K562 (cell line): ENCODE measurements around the gene DTNBP1. TPM values are rescaled to one million over a fixed set of nuclear protein-coding genes. Genes with fewer than 3 reads are reported as not detected.

Experiments used
- ATAC-seq: fragments of 200-7000 bp; cut with Tn5 transposase; 3 replicates; pipeline ENCODE4 v1.9.1; 2020; ENCODE audit warnings: moderate library complexity
- BruUV-seq: library from RNA; stranded (reverse); fragments of 400-500 nt; replicated peaks from 2 replicates; lab custom pipeline; 2021; lab: Mats Ljungman, UMichigan
- CTCF ChIA-PET: fragments of 300-600 bp; formaldehyde crosslinking; extraction: SDS; loops from one replicate; lab custom pipeline; 2021; ENCODE audit warnings: low intra/inter-chr PET ratio; lab: Yijun Ruan, JAX
- POLR2A ChIA-PET: fragments of 300-600, 350-650 bp; sonication (Branson Sonifier 250); formaldehyde crosslinking; extraction: SDS; loops from one replicate; lab custom pipeline; 2021; ENCODE audit warnings: antibody characterized with exemption, inconsistent platforms; lab: Yijun Ruan, JAX
- DNase-seq, 4 experiments: peaks; one replicate each; pipeline versions ENCODE4 v3.0.0 to v3.0.0-alpha.2; 2011 to 2018; ENCODE audit warnings: low spot score in 3 of 4, mixed read lengths in 3 of 4; ENCODE audit errors: extremely low read depth in 1 of 4
- FAIRE-seq: peaks from 2 replicates; lab custom pipeline; 2011; peaks lifted over from hg19 to GRCh38; lab: Jason Lieb, UNC
- H2AFZ ChIP-seq: 2 replicates; pipeline ENCODE4 v1.6.0; 2011; ENCODE audit warnings: low read depth, low read length, control low read depth, inconsistent platforms
- H3K27ac ChIP-seq: fragments of 200-600 bp; 3 replicates; pipeline ENCODE4 v1.8.0; 2011; ENCODE audit warnings: low read depth, mild to moderate bottlenecking, control low read depth, inconsistent platforms, low read length, moderate library complexity, mixed read lengths; ENCODE audit errors: extremely low read depth
- H3K27me3 ChIP-seq, 2 experiments: fragments of 300-600 bp in 1 of 2; 2 replicates in 1 of 2; 3 replicates in 1 of 2; pipeline versions ENCODE4 v1.6.0 to v1.8.0; 2011; ENCODE audit warnings: inconsistent platforms in 2 of 2, low read length in 2 of 2, mild to moderate bottlenecking in 1 of 2, mixed read lengths in 1 of 2, moderate library complexity in 1 of 2; ENCODE audit not compliant: control insufficient read depth in 2 of 2, insufficient read depth in 2 of 2
- H3K36me3 ChIP-seq: fragments of 300-600 bp; 3 replicates; pipeline ENCODE4 v1.8.0; 2011; ENCODE audit warnings: mild to moderate bottlenecking, low read length, inconsistent platforms; ENCODE audit not compliant: control insufficient read depth, insufficient read depth
- H3K4me1 ChIP-seq, 2 experiments: fragments of 200-600 bp in 1 of 2; replicated peaks in 1 of 2; 2 replicates in 1 of 2; 3 replicates in 1 of 2; pipeline versions ENCODE4 v1.5.1 to v1.8.0; 2011; ENCODE audit warnings: inconsistent platforms in 2 of 2, low read length in 2 of 2, mild to moderate bottlenecking in 1 of 2, mixed read lengths in 1 of 2, moderate library complexity in 1 of 2; ENCODE audit not compliant: control insufficient read depth in 2 of 2, insufficient read depth in 2 of 2
- H3K4me2 ChIP-seq: 2 replicates; pipeline ENCODE4 v1.6.1; 2011; ENCODE audit warnings: low read length, control low read depth, inconsistent platforms, mixed read lengths; ENCODE audit not compliant: insufficient read depth
- H3K4me3 ChIP-seq: fragments of 200-600 bp; sonication (generic), shearing (Covaris generic); 2 replicates; pipeline ENCODE4 v1.5.1; 2016; ENCODE audit warnings: control low read depth, inconsistent platforms
- H3K79me2 ChIP-seq: fragments of 200-600 bp; 3 replicates; pipeline ENCODE4 v1.8.0; 2011; ENCODE audit warnings: low read length, inconsistent platforms; ENCODE audit not compliant: control insufficient read depth, insufficient read depth
- H3K9ac ChIP-seq, 2 experiments: 2 replicates each; pipeline versions ENCODE4 v1.6.0 to v1.6.1; 2011; ENCODE audit warnings: low read depth in 2 of 2, low read length in 2 of 2, control low read depth in 1 of 2, inconsistent platforms in 1 of 2, mild to moderate bottlenecking in 1 of 2, mixed read lengths in 1 of 2; ENCODE audit not compliant: insufficient read depth in 1 of 2
- H3K9me1 ChIP-seq: one replicate; pipeline ENCODE4 v1.6.0; 2011; ENCODE audit warnings: inconsistent platforms, mild to moderate bottlenecking, low read length, moderate library complexity; ENCODE audit not compliant: control insufficient read depth, insufficient read depth
- H3K9me3 ChIP-seq: replicated peaks from 2 replicates; pipeline ENCODE4 v1.5.1; 2011; ENCODE audit warnings: low read depth, low read length, inconsistent platforms; ENCODE audit not compliant: control insufficient read depth, insufficient read depth
- H4K20me1 ChIP-seq: replicated peaks from 2 replicates; pipeline ENCODE4 v1.6.1; 2011; ENCODE audit warnings: low read length, inconsistent platforms, mixed read lengths; ENCODE audit not compliant: control insufficient read depth, insufficient read depth
- ARID2 ChIP-seq: fragments of 450-650 bp; IDR thresholded peaks from 2 replicates; pipeline ENCODE4 v1.6.1; 2017; ENCODE audit warnings: antibody characterized with exemption, mild to moderate bottlenecking
- CHCHD3 ChIP-seq: fragments of 250-450 bp; sonication (Bioruptor Pico); IDR thresholded peaks from 2 replicates; pipeline ENCODE4 v2.1.2; 2022; ENCODE audit warnings: mild to moderate bottlenecking
- DIDO1 ChIP-seq: fragments of 450-650 bp; IDR thresholded peaks from 2 replicates; pipeline ENCODE4 v1.6.1; 2016; ENCODE audit warnings: low read depth, missing biosample characterization, missing genetic modification characterization
- DLX4 ChIP-seq: fragments of 250-450 bp; sonication (Bioruptor Pico); IDR thresholded peaks from 2 replicates; pipeline ENCODE4 v1.6.1; 2021; ENCODE audit warnings: mild to moderate bottlenecking
- ETV1 ChIP-seq: fragments of 450-650 bp; conservative IDR thresholded peaks from 2 replicates; pipeline ENCODE4 v1.6.1; 2016; ENCODE audit warnings: missing genetic modification characterization, control low read depth, low read depth, missing compliant biosample characterization
- FUS ChIP-seq: fragments of 200-400 bp; formaldehyde crosslinking; optimal IDR thresholded peaks from 2 replicates; pipeline ENCODE3; 2017; ENCODE audit warnings: low read depth, low read length
- KHSRP ChIP-seq: fragments of 450-650 bp; IDR thresholded peaks from 2 replicates; pipeline ENCODE4 v1.6.1; 2017
- MEIS2 ChIP-seq: fragments of 450-650 bp; IDR thresholded peaks from 2 replicates; pipeline ENCODE4 v1.6.1; 2014; ENCODE audit warnings: mild to moderate bottlenecking; ENCODE audit not compliant: partially characterized antibody
- MTA1 ChIP-seq: fragments of 450-650 bp; IDR thresholded peaks from 2 replicates; pipeline ENCODE4 v1.6.1; 2017; ENCODE audit warnings: borderline replicate concordance
- NR3C1 ChIP-seq: sonication (generic); formaldehyde crosslinking; IDR thresholded peaks from 2 replicates; pipeline ENCODE4 v1.8.1; 2022; ENCODE audit warnings: missing genetic modification reagents
- RAD21 ChIP-seq, 2 experiments: fragments of 250-450 bp in 1 of 2; fragments of 450-650 bp in 1 of 2; sonication (Bioruptor Pico) in 1 of 2; formaldehyde crosslinking in 1 of 2; IDR thresholded peaks in 1 of 2; conservative IDR thresholded peaks in 1 of 2; 2 replicates each; pipeline versions ENCODE4 v1.4.0 to v1.8.0; 2020 to 2022; ENCODE audit warnings: mild to moderate bottlenecking in 2 of 2, moderate library complexity in 1 of 2
- RNF2 ChIP-seq: sonication (generic); IDR thresholded peaks from 2 replicates; pipeline ENCODE4 v1.6.1; 2016
- SP1 ChIP-seq: sonication (generic); formaldehyde crosslinking; IDR thresholded peaks from 2 replicates; pipeline ENCODE4 v1.8.1; 2022; ENCODE audit warnings: mild to moderate bottlenecking, missing genetic modification reagents
- ZBTB26 ChIP-seq: fragments of 450-650 bp; formaldehyde crosslinking; IDR thresholded peaks from 2 replicates; pipeline ENCODE4 v1.4.0; 2022; ENCODE audit warnings: missing genetic modification characterization
- ZNF395 ChIP-seq: fragments of 200-800 bp; sonication (Bioruptor generic); IDR thresholded peaks from 2 replicates; pipeline ENCODE4 v1.6.1; 2017; ENCODE audit warnings: missing genetic modification characterization, missing compliant biosample characterization
- ZNF586 ChIP-seq: fragments of 450-650 bp; formaldehyde crosslinking; conservative IDR thresholded peaks from 2 replicates; pipeline ENCODE4 v1.4.0; 2020; ENCODE audit warnings: mild to moderate bottlenecking, moderate library complexity
- ZNF75A ChIP-seq: fragments of 450-650 bp; formaldehyde crosslinking; IDR thresholded peaks from 2 replicates; pipeline ENCODE4 v1.4.0; 2020; ENCODE audit warnings: mild to moderate bottlenecking
- ZNF766 ChIP-seq: fragments of 200-800 bp; sonication (Bioruptor generic); conservative IDR thresholded peaks from 2 replicates; pipeline ENCODE4 v1.6.1; 2016; ENCODE audit warnings: missing genetic modification characterization, missing compliant biosample characterization
- WGBS: fragments of 100-300 bp; shearing (Covaris generic); methylation state at CpG from one replicate; pipeline ENCODE4 v1.1.6; 2016; ENCODE audit warnings: low coverage, mixed read lengths; ENCODE audit not compliant: insufficient coverage; ENCODE audit errors: missing lambda C conversion rate; 5-methylcytosine and 5-hydroxymethylcytosine counted together
- in situ Hi-C: fragments of 300-500 bp; cut with MboI; formaldehyde crosslinking; loops from 4 replicates; pipeline ENCODE4 v1.15.0; 2018; ENCODE audit warnings: inconsistent platforms, mixed read lengths
- intact Hi-C: fragments of 100-400 bp; cut with micrococcal nuclease; formaldehyde crosslinking; loops from 2 replicates; pipeline ENCODE4 v1.14.2; 2022
- polyA plus RNA-seq, 8 experiments: library from polyadenylated mRNA; depleted of rRNA in 4 of 8; stranded (reverse) in 5 of 8; unstranded in 3 of 8; fragments of >200 nt; fragmentation: Nextera tagmentation in 2 of 8; fragmentation: Illumina TruSeq in 1 of 8; extraction: Ambion mirVana in 2 of 8; extraction: Trizol in 1 of 8; gene quantifications; 2 replicates each; pipeline versions ENCODE4 v1.2.1 to v1.2.3, GENCODE V29; 2011 to 2014; ENCODE audit warnings: inconsistent platforms in 1 of 8, missing spikeins in 1 of 8
- total RNA-seq, 7 experiments: library from RNA; depleted of rRNA in 6 of 7; stranded (reverse); fragments of >200 nt in 6 of 7; fragmentation: Illumina TruSeq in 2 of 7; extraction: Trizol in 2 of 7; gene quantifications; 2 replicates each; pipeline versions ENCODE4 v1.2.1 to v1.2.3, GENCODE V29; 2011 to 2021; ENCODE audit warnings: low replicate concordance in 1 of 7

The DTNBP1 gene
- total and polyA plus RNA-seq, 9 of the 15 experiments (the other 6 are each of a cell fraction or from before 2014, with no cell fraction given) = 16.7 to 54.5 (median 21.4) TPM

GRCh38 chr6:15621203-15622044, 41.4 kb downstream of the DTNBP1 start:
- Histone ChIP-seq H2AFZ (peak overlapping the region; percentile 81), H3K4me1 (peaks cover 4 to 33% of the 10 kb centered on the region in 2 experiments), H3K27ac (peak overlapping the region; percentile 85), H3K4me3 (no peak overlapping the region), H3K9me3 (no peaks in the 10 kb centered on the region), H4K20me1 (no peaks in the 10 kb centered on the region), H3K9me1 (no peaks in the 10 kb centered on the region), H3K79me2 (peaks cover 54% of the 10 kb centered on the region), H3K4me2 (peak overlapping the region; percentile 67), H3K9ac (peak overlapping the region; percentile 74 to 77), H3K36me3 (peaks cover 12% of the 10 kb centered on the region; the same call in 2 of the 3 replicates), H3K27me3 (no peaks in the 10 kb centered on the region)
- POLR2A ChIA-PET = interaction anchor here (0.6 to 2.6 kb wide), 12 partner anchors 7 to 1492 kb away, joined by 3 to 15 read pairs (median 3); no protein-coding TSS in a partner anchor
- ATAC-seq (peak; percentile 99), DNase-seq (peak; percentile 37 to 96 (median 64)), FAIRE-seq (peak; percentile 95)
- TSS peak; percentile 33 for BruUV-seq
- WGBS = 1% methylated on average over 6 of the region's 6 CpGs
- in situ Hi-C loops = no loop called here
- intact Hi-C loops = loop anchor here (1.0 to 5.0 kb wide), 6 partner anchors 52 to 689 kb away; partner anchors contain the start of gene JARID2
- CTCF ChIA-PET = no interaction called here
- TF ChIP-seq RAD21 (CRISPR knock-in tag; conservative IDR thresholded peaks at IDR 0.05 in 1 of 2, IDR thresholded peaks at IDR 0.05 in 1 of 2) (peak in 1 of 2 experiments; percentile 51; a peak in 2 of 4 replicates), ETV1 (tag) (peak; percentile 39; the same call in 1 of the 2 replicates), ZNF586 (CRISPR knock-in tag) (no peak), DIDO1 (tag) (no peak; the same call in 1 of the 2 replicates), ZNF395 (CRISPR knock-in tag) (no peak), ZNF766 (0 out of 2 replicates have a peak, but pooled peaks have one; percentile 38), MTA1 (peak; percentile 79; the same call in 1 of the 2 replicates), RNF2 (peak; percentile 91), ZBTB26 (no peak), ARID2 (no peak), SP1 (CRISPR knock-in tag) (peak; percentile 30; the same call in 1 of the 2 replicates), DLX4 (no peak), KHSRP (no peak), NR3C1 (no peak), MEIS2 (peak; percentile 44), FUS (no peak), CHCHD3 (no peak), ZNF75A (CRISPR knock-in tag) (no peak)
